NCI-H345 treated with DMSO at 0.1 percent for 48 hours (cell line): ENCODE data around the gene NKAIN1.
A peak's percentile ranks its signal among the peaks of the same experiment; 100 is the strongest.
"Not testable (repeated sequence)": the region's sequence is repeated elsewhere in the genome, so short reads cannot be mapped to it uniquely, and the experiment has no call there.

Source experiments
- DNase-seq: peaks from one replicate; lab custom pipeline; 2025; ENCODE audit not compliant: unreplicated experiment; lab: John Stamatoyannopoulos, UW

NKAIN1 gene

GRCh38 chr1:31198150-31198549 is 41.5 kb downstream of the NKAIN1 start:
- DNase-seq, result no peak

DNA sequence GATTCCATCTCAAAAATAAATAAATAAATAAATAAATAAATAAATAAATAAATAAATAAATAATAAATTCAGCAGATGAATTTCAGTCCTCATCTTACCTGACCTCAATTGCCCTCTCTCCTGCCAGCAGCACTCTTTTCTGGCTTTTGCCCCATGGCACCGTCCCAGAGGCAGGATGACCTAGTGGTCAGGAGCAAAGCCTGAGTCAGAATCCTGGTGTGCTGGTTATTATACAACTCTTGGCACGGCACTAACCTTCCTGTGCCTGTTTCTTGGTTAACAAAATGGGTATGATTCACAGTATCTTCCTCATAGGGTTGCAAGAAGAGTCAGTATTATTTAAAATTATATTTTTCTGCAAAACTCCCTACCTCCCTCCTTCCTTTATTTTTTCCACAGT is 43.0 kb downstream of the NKAIN1 start:
- DNase-seq, result no peak

GRCh38 chr1:31195267-31195666 is 44.4 kb downstream of the NKAIN1 start:
- not testable (repeated sequence) for DNase-seq

- DNase-seq, result no peak
Observed at GRCh38 chr1:31193729-31194128, 46.0 kb downstream of the NKAIN1 start.

DNA sequence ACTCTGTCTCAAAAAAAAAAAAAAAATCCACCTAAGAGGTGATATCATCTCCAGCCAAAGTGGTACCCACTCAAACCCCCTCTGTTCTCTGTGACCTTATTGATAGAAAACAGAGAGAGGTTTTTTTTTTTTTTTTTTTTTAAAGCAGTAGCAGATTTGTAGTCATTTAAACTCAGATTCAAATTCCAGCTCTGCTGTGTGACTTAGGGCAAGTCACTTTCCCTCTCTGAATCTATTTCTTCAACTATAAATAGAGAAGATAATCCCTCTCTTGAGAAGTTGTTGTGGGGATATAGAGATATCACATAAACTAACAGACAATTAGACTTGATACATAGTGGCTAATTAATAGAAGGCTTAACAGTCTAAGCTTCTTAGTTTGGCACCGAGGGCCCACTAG is 48.4 kb downstream of the NKAIN1 start:
- DNase-seq, result no peak

GRCh38 chr1:31189696-31190674 is 49.7 kb downstream of the NKAIN1 start:
- no peak for DNase-seq

DNA sequence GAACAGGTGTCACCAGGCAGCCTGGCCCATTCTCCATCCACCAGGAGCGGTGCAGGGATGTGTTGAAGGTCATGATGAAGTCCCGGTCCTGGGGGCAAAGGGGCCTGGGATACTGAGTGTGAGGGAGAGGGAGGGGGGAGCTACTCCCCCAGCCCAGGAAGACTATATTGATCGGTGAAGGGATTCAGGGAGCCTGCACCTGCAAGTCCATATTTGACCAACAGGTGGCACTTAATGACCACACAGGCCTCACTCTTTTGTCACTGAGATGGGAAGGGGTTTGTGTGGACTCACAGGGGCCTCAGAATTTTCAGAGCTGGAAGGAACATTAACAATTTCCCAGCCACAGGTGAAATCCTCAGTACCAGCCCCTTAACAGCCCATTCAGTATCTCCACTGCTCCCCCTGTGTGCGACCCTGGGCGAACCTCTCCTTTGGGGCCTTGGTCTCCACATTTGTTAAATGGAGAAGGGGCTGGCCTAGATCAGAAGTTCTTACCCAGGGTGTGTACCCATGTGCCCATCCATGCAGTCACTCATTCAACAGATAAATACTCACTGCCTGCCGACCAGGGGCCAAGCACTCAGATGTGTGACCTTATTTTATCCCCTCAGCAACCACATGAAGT is 55.6 kb downstream of the NKAIN1 start:
- peak; percentile 57 for DNase-seq

DNA sequence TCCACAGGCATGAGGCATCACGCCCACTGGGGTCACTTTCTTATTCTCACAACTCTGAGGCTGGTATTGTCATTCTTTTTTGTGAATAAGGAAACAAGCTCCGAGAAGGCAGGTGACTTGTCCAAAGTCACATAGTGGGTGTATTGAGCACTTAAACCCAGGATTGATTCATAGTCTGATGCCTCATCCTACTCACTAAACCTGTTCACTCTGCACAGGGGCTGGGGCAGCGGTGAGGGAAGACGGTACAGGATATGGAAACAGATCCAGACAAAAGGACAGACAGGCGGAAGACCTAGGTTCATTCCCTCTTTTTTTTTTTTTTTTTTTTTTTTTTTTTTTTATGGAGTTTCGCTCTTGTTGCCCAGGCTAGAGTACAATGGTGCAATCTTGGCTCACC is 56.6 kb downstream of the NKAIN1 start:
- DNase-seq, result no peak

DNA sequence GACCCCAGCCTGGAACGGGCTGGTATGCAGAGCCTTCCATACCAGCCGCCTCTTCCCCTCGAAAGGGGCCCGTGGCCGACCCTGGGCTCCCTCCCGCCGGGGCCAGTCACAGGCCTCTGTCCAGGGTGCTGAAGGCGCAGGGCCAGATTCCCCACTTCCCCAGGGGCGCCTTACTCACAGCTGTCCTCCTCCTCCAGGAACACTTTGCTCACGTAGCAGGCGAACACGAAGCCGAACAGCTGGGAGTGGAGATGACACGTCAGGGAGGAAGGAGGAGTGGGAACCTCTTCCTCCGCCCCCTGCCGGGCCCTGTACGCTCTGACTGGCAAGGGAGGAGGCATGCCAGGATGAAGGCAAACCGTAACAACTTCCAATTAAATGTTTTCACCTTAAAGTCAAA is 57.3 kb downstream of the NKAIN1 start:
- DNase-seq, result no peak

DNA sequence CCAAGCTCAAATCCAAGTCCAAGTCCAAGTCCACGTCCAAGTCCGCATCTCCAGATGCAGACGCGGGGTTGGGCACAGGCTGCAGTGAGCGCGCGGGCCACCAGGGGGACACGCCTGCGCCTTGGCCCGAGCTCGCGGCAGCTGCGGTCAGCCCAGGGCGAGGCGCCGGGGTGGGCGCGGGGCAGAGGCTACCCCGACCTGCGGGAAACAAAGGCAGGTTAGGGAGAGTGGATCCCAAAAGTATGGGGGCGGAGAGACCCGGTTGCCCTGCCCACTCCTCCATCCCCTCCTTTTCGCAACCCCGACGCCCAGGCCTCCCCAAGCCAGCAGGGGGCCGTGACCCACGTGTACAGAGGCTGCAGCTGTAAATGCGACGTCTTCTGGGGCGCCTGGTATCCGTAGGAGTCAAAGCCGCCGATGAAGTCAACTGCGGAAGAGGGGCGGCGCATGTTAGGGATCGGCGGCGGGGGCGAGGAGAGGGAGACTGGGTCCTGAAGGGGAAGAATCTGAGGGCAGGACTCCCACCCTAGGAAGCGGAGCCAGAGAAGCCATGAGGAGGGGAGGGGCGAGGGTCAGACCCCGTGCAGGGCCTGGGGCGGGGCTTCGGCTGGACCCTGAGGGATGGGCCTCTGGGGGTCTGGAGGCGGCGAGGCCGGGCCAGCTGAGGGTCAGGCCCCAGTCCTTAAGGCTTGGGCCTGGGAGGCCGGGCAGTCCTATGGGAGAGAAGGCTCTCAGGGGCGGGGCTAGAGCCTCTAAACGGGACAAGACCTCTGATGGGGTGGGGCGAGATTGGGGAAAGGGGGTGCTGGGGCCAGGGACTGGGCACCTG is 58.0 kb downstream of the NKAIN1 start:
- peak; percentile 18 for DNase-seq

DNA sequence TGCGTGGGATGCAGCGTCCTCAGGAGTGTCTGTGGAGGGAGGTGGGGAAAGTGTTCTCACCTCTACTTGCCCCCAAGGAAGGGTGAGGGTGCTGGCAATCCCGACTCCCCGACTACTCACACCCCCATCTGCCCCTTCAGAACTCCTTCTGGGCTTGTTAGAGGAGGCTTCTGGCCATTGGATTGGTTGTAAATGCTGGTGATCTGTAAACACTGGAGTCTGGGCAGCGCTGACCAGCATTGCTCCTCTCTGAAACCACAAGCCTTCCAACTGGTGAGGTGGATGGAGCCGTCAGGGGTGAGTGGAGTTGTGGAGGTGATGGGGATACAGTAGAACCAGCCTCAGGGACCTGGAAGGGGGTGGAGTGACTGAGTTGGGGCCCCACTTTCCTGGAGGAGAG is 59.3 kb downstream of the NKAIN1 start:
- DNase-seq, result no peak

DNA sequence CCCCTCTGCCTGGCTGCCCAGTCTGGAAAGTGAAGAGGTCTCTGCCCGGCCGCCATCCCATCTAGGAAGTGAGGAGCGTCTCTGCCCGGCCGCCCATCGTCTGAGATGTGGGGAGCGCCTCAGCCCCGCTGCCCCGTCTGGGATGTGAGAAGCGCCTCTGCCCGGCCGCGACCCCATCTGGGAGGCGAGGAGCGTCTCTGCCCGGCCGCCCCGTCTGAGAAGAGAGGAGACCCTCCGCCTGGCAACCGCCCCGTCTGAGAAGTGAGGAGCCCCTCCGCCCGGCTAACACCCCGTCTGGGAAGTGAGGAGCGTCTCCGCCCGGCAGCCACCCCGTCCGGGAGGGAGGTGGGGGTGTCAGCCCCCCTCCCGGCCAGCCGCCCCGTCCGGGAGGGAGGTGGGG is 63.4 kb downstream of the NKAIN1 start:
- not testable (repeated sequence) for DNase-seq

DNA sequence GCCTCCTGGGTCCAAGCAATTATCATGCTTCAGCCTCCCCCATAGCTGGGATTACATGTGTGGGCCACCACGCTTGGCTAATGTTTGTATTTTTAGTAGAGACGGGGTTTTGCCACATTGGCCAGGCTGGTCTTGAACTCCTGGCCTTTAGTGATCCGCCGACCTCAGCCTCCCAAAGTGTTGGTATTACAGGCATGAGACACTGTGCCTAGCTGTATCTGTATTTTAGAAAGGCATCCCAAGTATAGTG is 69.3 kb downstream of the NKAIN1 start:
- no peak for DNase-seq

DNA sequence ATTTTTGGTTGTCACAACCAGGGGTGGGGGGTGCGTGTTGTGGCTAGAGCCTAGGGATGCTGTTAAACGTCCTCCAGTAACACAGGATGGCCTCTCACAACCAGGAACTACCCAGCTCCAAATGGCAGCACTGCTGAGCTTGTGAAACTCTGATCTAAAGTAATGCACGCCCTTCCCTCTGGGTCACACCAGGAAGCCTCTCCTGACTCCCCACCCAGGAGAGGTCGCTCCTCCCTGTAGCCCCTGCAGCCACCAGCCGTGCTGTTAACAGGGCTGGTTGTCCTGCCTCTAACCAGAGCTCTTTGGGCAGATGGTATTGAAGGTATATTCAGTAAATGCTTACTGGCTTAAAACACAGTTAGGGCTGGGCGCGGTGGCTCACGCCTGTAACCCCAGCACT is 73.2 kb downstream of the NKAIN1 start:
- no peak for DNase-seq

- no peak for DNase-seq
Observed at GRCh38 chr1:31164291-31164690, 75.4 kb downstream of the NKAIN1 start.

DNA sequence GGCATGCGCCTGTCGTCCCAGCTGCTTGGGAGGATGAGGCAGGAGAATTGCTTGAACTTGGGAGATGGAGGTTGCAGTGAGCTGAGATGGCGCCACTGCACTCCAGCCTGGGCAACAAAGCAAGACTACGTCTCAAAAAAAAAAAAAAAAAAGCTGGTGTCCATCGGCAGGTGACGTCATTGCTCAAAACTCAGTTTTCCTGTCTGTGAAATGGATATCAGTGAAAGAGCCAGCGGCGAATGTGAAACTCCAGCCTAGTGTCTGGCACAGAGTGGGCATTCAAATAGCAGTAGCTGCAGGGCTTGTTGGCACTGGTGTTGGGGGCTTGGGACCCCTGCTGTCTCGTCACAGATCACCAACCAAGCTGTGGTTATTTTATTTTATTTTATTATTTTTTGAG is 75.8 kb downstream of the NKAIN1 start:
- no peak for DNase-seq

DNA sequence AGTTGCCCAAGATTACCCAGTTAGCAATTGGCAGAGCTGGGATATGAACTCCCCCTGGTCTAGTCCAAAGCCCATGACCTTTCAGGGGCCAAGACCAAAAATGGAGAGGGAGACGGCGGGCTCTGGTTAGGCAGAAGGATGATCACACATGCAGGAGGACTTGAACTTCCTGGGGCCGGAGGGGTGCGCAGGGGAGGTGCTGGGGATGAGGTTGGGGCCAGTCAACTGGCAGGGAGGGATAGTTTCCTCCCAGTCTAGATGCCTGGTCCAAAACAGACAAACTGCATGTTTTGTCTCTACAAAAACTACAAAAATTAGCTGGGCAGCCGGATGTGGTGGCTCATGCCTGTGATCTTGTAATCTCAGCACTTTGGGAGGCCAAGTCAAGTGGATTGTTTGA is 78.1 kb downstream of the NKAIN1 start:
- no peak for DNase-seq

DNA sequence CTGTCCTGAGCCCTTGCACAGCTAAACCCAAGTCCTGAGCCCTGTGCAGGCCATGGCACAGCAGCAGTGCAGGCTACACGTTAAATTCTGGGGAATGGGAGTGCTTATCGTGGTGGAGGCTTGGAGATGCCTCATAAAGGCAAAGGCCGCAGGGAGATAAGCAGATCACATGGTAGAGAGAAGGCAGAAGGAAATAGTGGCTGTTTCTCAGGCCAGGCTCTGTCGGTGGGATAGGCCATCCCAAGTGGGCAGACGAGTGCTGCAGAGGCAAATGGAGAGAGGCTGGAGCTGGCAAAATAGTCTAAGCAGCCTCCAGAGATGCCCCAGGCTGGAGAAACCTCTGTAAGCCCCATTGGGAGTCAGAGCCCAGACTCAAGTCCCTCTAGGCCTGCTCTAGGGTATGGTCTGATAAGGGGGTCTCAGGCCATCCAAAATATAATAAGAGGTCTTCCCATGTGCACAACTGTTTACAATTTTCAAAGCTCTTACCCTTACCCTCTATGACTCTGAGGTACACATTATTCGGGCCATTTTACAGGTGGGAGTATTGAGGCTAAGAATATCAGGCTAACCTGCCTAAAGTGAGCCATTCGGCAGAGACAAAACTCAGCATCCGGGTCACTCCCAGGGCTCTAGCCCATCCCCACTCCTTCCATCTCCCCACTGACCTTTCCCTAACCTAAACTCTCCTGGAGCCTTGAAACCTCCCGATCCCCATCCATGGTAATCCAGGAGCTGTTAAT is 79.6 kb downstream of the NKAIN1 start:
- DNase-seq, result no peak

GRCh38 chr1:31159323-31159722 is 80.4 kb downstream of the NKAIN1 start:
- DNase-seq, result no peak

- DNase-seq, result no peak
Observed at GRCh38 chr1:31155216-31155806, 84.4 kb downstream of the NKAIN1 start.
